GM12865 (cell line): ENCODE results near the gene HNRNPA3.
"Not testable (repeated sequence)": the region's sequence is repeated elsewhere in the genome, so short reads cannot be mapped to it uniquely, and the experiment has no call there.

Experiments used
- DNase-seq: peaks from one replicate; pipeline ENCODE4 v3.0.0; 2010; ENCODE audit warnings: low read depth
- H3K4me3 ChIP-seq: 2 replicates; pipeline ENCODE4 v1.5.1; 2011; ENCODE audit warnings: mild to moderate bottlenecking, low read depth, low read length, control low read depth
- CTCF ChIP-seq: IDR thresholded peaks from 2 replicates; pipeline ENCODE4 v1.5.1; 2011; ENCODE audit warnings: low read length, control low read depth, low read depth, inconsistent platforms; ENCODE audit not compliant: insufficient read depth; ENCODE audit errors: missing control alignments

HNRNPA3 gene

GRCh38 chr2:177243476-177243875 is 30.9 kb downstream of the HNRNPA3 start:
- no peak for TF ChIP-seq CTCF
- no peak for DNase-seq
- no peak overlapping the region for H3K4me3 ChIP-seq

- no peak for TF ChIP-seq CTCF
- DNase-seq: no peak
- H3K4me3 ChIP-seq: no peak overlapping the region
These were observed 31.7 kb downstream of the HNRNPA3 start for GRCh38 chr2:177244244-177244771.

DNA sequence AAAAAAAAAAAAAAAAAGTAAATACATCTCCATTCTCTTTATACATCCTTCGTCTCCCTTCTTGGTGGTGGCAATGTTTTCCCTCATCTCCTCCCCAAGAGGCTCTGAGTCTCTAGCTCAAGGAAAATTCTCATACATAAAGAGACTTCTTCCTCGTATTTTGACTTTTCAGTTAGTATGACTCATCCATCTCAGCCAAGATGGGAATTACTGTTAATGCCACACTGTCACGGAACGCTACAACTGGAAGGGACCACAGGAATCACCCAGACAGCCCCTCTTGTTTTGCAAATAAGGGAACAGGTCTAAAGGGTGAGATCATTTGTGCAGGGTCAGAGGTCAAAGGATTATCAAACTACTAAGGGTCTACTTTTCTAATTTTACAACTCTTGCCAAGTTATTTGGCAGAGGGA is 32.4 kb downstream of the HNRNPA3 start:
- no peak overlapping the region for H3K4me3 ChIP-seq
- no peak for DNase-seq
- TF ChIP-seq CTCF: no peak

- TF ChIP-seq CTCF: no peak
- no peak overlapping the region for H3K4me3 ChIP-seq
- no peak for DNase-seq
These were observed 33.4 kb downstream of the HNRNPA3 start for GRCh38 chr2:177246000-177246399.

DNA sequence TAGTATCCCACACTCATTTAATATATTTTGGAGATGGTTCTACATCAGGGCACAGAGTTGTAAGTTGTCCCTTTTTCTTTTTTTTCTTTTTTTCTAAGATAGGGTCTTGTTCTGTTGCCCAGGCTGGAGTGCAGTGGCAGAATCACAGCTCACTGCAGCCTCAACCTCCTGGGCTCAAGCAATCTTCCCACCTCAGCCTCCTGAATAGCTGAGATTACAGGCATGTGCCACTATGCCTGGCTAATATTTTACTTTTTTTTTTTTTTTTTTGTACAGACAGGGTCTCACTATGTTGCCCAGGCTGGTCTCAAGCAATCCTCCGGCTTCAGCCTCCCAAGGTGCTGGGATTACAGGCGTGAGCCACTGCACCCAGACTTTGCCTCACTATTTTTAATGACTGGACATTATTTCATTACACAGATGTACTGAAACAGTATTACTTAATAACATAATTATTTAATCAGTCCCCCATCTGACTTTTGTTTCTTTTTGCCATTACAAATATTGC is 34.0 kb downstream of the HNRNPA3 start:
- DNase-seq, H3K4me3 ChIP-seq: not testable (repeated sequence)

DNA sequence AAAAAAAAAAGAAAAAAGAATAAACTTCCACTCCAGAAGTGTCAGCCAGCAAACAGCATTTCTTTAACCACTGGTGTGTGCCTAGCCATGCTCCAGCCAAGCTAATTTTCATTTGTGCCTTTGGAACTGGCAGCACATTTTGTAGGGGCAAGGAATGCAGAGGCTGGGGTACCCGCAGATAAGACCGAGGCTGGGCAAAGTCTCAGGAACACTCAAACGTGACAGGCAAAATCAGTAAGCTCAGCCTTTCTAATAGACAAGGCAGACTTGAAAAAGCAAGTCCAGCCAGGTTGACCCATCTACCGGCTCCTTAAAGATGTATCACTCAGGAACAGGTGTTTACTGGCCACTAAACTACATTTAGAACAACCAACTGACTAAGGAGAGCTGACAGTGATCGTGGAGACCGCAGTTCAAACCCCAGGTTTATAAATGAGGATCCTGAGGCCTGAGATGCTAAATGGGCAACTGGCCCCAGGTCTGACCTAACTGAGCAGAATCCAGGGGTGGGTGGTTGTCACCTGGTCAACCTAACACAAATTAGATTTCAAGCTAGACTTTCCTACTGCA is 35.2 kb downstream of the HNRNPA3 start:
- no peak for DNase-seq
- H3K4me3 ChIP-seq: no peak overlapping the region
- no peak for TF ChIP-seq CTCF

DNA sequence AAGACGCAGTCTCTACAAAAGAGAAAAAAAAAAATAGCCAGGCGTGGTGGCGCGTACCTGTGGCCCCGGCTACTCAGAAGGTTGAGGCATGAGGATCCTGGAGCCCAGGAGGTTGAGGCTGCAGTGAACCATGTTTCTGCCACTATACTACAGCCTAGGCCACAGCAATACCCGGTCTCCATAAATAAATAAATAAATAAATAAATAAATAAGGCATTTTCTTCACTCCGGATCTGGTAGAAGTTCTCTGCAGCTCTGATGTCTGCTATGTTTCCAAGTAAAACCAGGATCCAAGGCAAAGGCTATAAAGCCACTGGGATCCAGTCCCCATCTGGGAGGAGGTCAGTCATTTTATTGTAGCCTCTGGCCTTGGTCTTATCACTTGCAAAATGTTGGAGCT is 36.4 kb downstream of the HNRNPA3 start:
- H3K4me3 ChIP-seq: no peak overlapping the region
- no peak for TF ChIP-seq CTCF
- DNase-seq: no peak

DNA sequence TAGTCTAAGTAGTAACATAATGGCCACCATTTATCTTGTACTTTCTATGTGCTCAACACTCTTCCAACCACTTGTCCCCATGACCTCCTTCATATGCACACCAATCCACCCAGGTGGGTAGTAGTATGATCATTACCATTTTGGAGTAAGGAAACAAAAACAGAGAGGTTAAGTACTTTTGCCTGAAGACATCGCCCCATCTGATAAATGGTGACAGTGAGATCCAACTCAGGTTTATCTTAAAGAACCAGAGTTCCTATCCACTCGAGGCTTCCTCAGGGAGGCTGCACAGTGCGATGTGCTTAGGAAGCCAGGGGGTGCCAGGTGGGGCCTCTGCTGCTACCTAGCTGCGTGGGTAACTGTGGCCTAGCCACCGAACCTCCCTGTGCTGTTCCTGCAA is 37.9 kb downstream of the HNRNPA3 start:
- no peak for DNase-seq
- no peak overlapping the region for H3K4me3 ChIP-seq
- TF ChIP-seq CTCF: no peak
